ENCODE measurements around the gene CFAP100.

Gene CFAP100

GRCh38 chr3:126463521-126463920 is 68.8 kb downstream of the CFAP100 start:
- Histone ChIP-seq H3K79me1 (ENCODE audit: low read depth, low read length) (peaks cover 23% of the 10 kb centered on the region), H3K9ac (ENCODE audit: low read depth, low read length, poor library complexity) (no peak overlapping the region), H2AK5ac (ENCODE audit: low read depth, low read length) (no peak overlapping the region), H2AFZ (ENCODE audit: low read length) (no peak overlapping the region), H4K8ac (ENCODE audit: low read depth, low read length) (no peak overlapping the region), H2BK15ac (ENCODE audit: low read length) (no peak overlapping the region), H3K4ac (ENCODE audit: low read length) (no peak overlapping the region), H3K4me1 (ENCODE audit: control insufficient read depth in 2 of 2, insufficient read depth in 1 of 2, low read depth in 1 of 2, low read length in 2 of 2) (peaks cover 0 to 2% of the 10 kb centered on the region in 2 donors), H3K36me3 (replicated peaks in 1 of 2; ENCODE audit: control insufficient read depth in 2 of 2, insufficient read depth in 2 of 2, low read length in 2 of 2) (peaks cover 71 to 98% of the 10 kb centered on the region in 2 donors), H3K4me3 (ENCODE audit: low read length in 2 of 2) (no peak overlapping the region), H2BK12ac (ENCODE audit: low read length) (no peak overlapping the region), H3K23ac (ENCODE audit: low read depth, low read length, poor library complexity) (no peak overlapping the region), H3K14ac (ENCODE audit: low read length) (no peak overlapping the region), H2BK120ac (ENCODE audit: low read depth, low read length) (no peak overlapping the region), H3K18ac (ENCODE audit: low read length) (no peak overlapping the region), H4K91ac (ENCODE audit: low read depth, low read length, poor library complexity) (no peak overlapping the region), H3K4me2 (ENCODE audit: insufficient read depth, low read length, poor library complexity, severe bottlenecking) (no peak overlapping the region), H2BK5ac (ENCODE audit: low read length) (no peak overlapping the region), H3K9me3 (replicated peaks in 1 of 2; ENCODE audit: control insufficient read depth in 2 of 2, insufficient read depth in 1 of 2, low read depth in 1 of 2, low read length in 2 of 2) (no peaks in the 10 kb centered on the region), H3K27ac (replicated peaks; ENCODE audit: low read length) (no peak overlapping the region), H3K27me3 (ENCODE audit: control insufficient read depth in 3 of 3, insufficient read depth in 3 of 3, low read depth in 1 of 3, low read length in 3 of 3) (no peaks in the 10 kb centered on the region)
- no CpG with 5 or more reads among the region's 2 CpGs for WGBS, 2 donors (ENCODE audit: extremely low coverage in 2 of 2, insufficient read length in 2 of 2, insufficient replicate concordance in 1 of 2)
- no peak for DNase-seq (ENCODE audit: low spot score)

- Histone ChIP-seq H3K4ac (ENCODE audit: low read length) (no peak overlapping the region), H2BK120ac (ENCODE audit: low read depth, low read length) (no peak overlapping the region), H3K36me3 (replicated peaks in 1 of 2; ENCODE audit: control insufficient read depth in 2 of 2, insufficient read depth in 2 of 2, low read length in 2 of 2) (peaks cover 73 to 98% of the 10 kb centered on the region in 2 donors), H2BK12ac (ENCODE audit: low read length) (no peak overlapping the region), H3K4me1 (ENCODE audit: control insufficient read depth in 2 of 2, insufficient read depth in 1 of 2, low read depth in 1 of 2, low read length in 2 of 2) (peaks cover 0 to 2% of the 10 kb centered on the region in 2 donors), H2AK5ac (ENCODE audit: low read depth, low read length) (no peak overlapping the region), H3K27ac (replicated peaks; ENCODE audit: low read length) (no peak overlapping the region), H3K18ac (ENCODE audit: low read length) (no peak overlapping the region), H3K23ac (ENCODE audit: low read depth, low read length, poor library complexity) (no peak overlapping the region), H3K14ac (ENCODE audit: low read length) (no peak overlapping the region), H3K27me3 (ENCODE audit: control insufficient read depth in 3 of 3, insufficient read depth in 3 of 3, low read depth in 1 of 3, low read length in 3 of 3) (no peaks in the 10 kb centered on the region), H2BK15ac (ENCODE audit: low read length) (no peak overlapping the region), H3K9me3 (replicated peaks in 1 of 2; ENCODE audit: control insufficient read depth in 2 of 2, insufficient read depth in 1 of 2, low read depth in 1 of 2, low read length in 2 of 2) (no peaks in the 10 kb centered on the region), H3K79me1 (ENCODE audit: low read depth, low read length) (peaks cover 24% of the 10 kb centered on the region), H4K8ac (ENCODE audit: low read depth, low read length) (no peak overlapping the region), H2BK5ac (ENCODE audit: low read length) (no peak overlapping the region), H4K91ac (ENCODE audit: low read depth, low read length, poor library complexity) (no peak overlapping the region), H3K9ac (ENCODE audit: low read depth, low read length, poor library complexity) (no peak overlapping the region), H3K4me3 (ENCODE audit: low read length in 2 of 2) (no peak overlapping the region), H3K4me2 (ENCODE audit: insufficient read depth, low read length, poor library complexity, severe bottlenecking) (no peak overlapping the region), H2AFZ (ENCODE audit: low read length) (no peak overlapping the region)
- DNase-seq (ENCODE audit: low spot score), result no peak
- no CpG with 5 or more reads among the region's 4 CpGs for WGBS, 2 donors (ENCODE audit: extremely low coverage in 2 of 2, insufficient read length in 2 of 2, insufficient replicate concordance in 1 of 2)
These were observed 69.4 kb downstream of the CFAP100 start for GRCh38 chr3:126464093-126464492.

GRCh38 chr3:126464494-126464893 is 69.8 kb downstream of the CFAP100 start:
- H3K14ac ChIP-seq (ENCODE audit: low read length), result no peak overlapping the region
- no peak overlapping the region for H4K91ac ChIP-seq (ENCODE audit: low read depth, low read length, poor library complexity)
- no peak overlapping the region for H3K9ac ChIP-seq (ENCODE audit: low read depth, low read length, poor library complexity)
- WGBS, 2 donors (ENCODE audit: extremely low coverage in 2 of 2, insufficient read length in 2 of 2, insufficient replicate concordance in 1 of 2), result no CpG with 5 or more reads among the region's 4 CpGs
- peaks cover 74 to 98% of the 10 kb centered on the region in 2 donors for H3K36me3 ChIP-seq (replicated peaks in 1 of 2; ENCODE audit: control insufficient read depth in 2 of 2, insufficient read depth in 2 of 2, low read length in 2 of 2)
- no peak for DNase-seq (ENCODE audit: low spot score)
- H2AFZ ChIP-seq (ENCODE audit: low read length), result no peak overlapping the region
- H3K27me3 ChIP-seq (ENCODE audit: control insufficient read depth in 3 of 3, insufficient read depth in 3 of 3, low read depth in 1 of 3, low read length in 3 of 3), result no peaks in the 10 kb centered on the region
- no peak overlapping the region for H2BK5ac ChIP-seq (ENCODE audit: low read length)
- H3K23ac ChIP-seq (ENCODE audit: low read depth, low read length, poor library complexity), result no peak overlapping the region
- no peak overlapping the region for H2BK15ac ChIP-seq (ENCODE audit: low read length)
- H3K9me3 ChIP-seq (replicated peaks in 1 of 2; ENCODE audit: control insufficient read depth in 2 of 2, insufficient read depth in 1 of 2, low read depth in 1 of 2, low read length in 2 of 2), result no peaks in the 10 kb centered on the region
- H2BK12ac ChIP-seq (ENCODE audit: low read length), result no peak overlapping the region
- H2BK120ac ChIP-seq (ENCODE audit: low read depth, low read length), result no peak overlapping the region
- no peak overlapping the region for H3K4ac ChIP-seq (ENCODE audit: low read length)
- H3K4me2 ChIP-seq (ENCODE audit: insufficient read depth, low read length, poor library complexity, severe bottlenecking), result no peak overlapping the region
- H3K79me1 ChIP-seq (ENCODE audit: low read depth, low read length), result peaks cover 25% of the 10 kb centered on the region
- H3K27ac ChIP-seq (replicated peaks; ENCODE audit: low read length), result no peak overlapping the region
- H2AK5ac ChIP-seq (ENCODE audit: low read depth, low read length), result no peak overlapping the region
- H4K8ac ChIP-seq (ENCODE audit: low read depth, low read length), result no peak overlapping the region
- peaks cover 0 to 2% of the 10 kb centered on the region in 2 donors for H3K4me1 ChIP-seq (ENCODE audit: control insufficient read depth in 2 of 2, insufficient read depth in 1 of 2, low read depth in 1 of 2, low read length in 2 of 2)
- no peak overlapping the region for H3K18ac ChIP-seq (ENCODE audit: low read length)
- no peak overlapping the region for H3K4me3 ChIP-seq (ENCODE audit: low read length in 2 of 2)

DNA sequence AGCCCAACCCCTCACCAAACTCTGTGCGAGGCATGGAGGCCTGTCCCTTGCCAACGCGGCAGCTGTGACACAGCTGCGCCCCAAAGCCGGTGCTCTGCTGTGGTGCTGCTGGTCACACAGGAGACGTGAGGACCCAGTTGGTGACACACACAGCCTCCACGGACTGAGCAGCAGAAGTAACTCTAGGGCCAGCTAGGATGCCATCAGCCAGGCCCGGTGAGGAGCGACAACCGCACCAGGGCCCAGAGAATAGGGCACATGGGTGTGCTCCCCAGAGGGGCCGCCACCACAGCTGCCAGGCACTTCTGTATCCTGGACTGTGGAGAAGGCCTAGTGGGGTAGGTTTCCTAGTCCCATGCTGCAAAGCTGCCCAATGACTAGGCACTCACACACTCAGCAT is 70.3 kb downstream of the CFAP100 start:
- Histone ChIP-seq H2BK5ac (ENCODE audit: low read length) (no peak overlapping the region), H3K4me3 (ENCODE audit: low read length in 2 of 2) (no peak overlapping the region), H3K9ac (ENCODE audit: low read depth, low read length, poor library complexity) (no peak overlapping the region), H2AFZ (ENCODE audit: low read length) (no peak overlapping the region), H3K4me1 (ENCODE audit: control insufficient read depth in 2 of 2, insufficient read depth in 1 of 2, low read depth in 1 of 2, low read length in 2 of 2) (peaks cover 0 to 2% of the 10 kb centered on the region in 2 donors), H3K27me3 (ENCODE audit: control insufficient read depth in 3 of 3, insufficient read depth in 3 of 3, low read depth in 1 of 3, low read length in 3 of 3) (no peaks in the 10 kb centered on the region), H4K91ac (ENCODE audit: low read depth, low read length, poor library complexity) (no peak overlapping the region), H4K8ac (ENCODE audit: low read depth, low read length) (peak overlapping the region; percentile 23), H3K9me3 (replicated peaks in 1 of 2; ENCODE audit: control insufficient read depth in 2 of 2, insufficient read depth in 1 of 2, low read depth in 1 of 2, low read length in 2 of 2) (no peaks in the 10 kb centered on the region), H2BK120ac (ENCODE audit: low read depth, low read length) (no peak overlapping the region), H3K23ac (ENCODE audit: low read depth, low read length, poor library complexity) (no peak overlapping the region), H3K18ac (ENCODE audit: low read length) (no peak overlapping the region), H3K36me3 (replicated peaks in 1 of 2; ENCODE audit: control insufficient read depth in 2 of 2, insufficient read depth in 2 of 2, low read length in 2 of 2) (peaks cover 75 to 98% of the 10 kb centered on the region in 2 donors), H3K27ac (replicated peaks; ENCODE audit: low read length) (no peak overlapping the region), H2BK12ac (ENCODE audit: low read length) (no peak overlapping the region), H3K14ac (ENCODE audit: low read length) (no peak overlapping the region), H2AK5ac (ENCODE audit: low read depth, low read length) (no peak overlapping the region), H3K4me2 (ENCODE audit: insufficient read depth, low read length, poor library complexity, severe bottlenecking) (no peak overlapping the region), H3K79me1 (ENCODE audit: low read depth, low read length) (peaks cover 25% of the 10 kb centered on the region), H2BK15ac (ENCODE audit: low read length) (no peak overlapping the region), H3K4ac (ENCODE audit: low read length) (no peak overlapping the region)
- no CpG with 5 or more reads among the region's 11 CpGs for WGBS, 2 donors (ENCODE audit: extremely low coverage in 2 of 2, insufficient read length in 2 of 2, insufficient replicate concordance in 1 of 2)
- no peak for DNase-seq (ENCODE audit: low spot score)
